ENCODE measurements around the gene CACNA1G. TPM values are rescaled to one million over a fixed set of nuclear protein-coding genes. Genes with fewer than 3 reads are reported as not detected.

Gene CACNA1G
- total RNA-seq, 2 donors from 2014 or later: 0.07 to 0.19 TPM

DNA sequence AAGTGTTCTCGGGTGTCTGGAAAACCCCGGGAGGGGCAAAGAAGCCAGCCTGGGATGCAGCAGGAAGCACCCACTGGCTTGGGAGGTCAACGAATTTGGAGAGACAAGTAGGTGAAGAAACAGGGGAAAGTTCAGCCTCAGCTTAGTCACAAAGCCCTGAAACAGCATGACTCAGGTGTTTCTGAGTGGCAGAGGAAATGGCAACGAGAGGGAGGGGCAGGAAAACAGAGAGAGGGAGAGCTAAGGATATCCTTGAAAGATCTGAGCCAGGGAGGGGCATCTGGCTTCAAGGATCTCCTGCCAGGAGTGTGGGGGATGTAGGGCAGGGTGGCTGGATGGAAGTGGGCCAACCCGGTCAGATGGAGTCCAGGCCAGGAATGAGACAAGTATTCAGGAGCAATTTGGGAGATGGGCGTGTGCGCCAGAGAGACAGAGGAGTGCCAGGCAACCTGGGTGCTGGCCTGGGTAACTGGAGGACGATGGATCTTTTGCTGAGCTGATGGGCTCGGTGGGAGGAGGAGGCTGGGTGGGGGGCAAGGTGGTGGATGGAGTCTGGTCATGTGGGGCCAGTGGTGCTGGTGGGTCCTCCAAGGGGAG is 101.4 kb downstream of the CACNA1G start:
- intact Hi-C loops (cut with DNase I): no loop called here
- no peaks in the 10 kb centered on the region for H3K9me3 ChIP-seq
- no peak overlapping the region for H3K4me3 ChIP-seq
- H3K9ac ChIP-seq (ENCODE audit: low read depth in 2 of 2, low read length in 2 of 2): peak overlapping the region in 1 of 2 donors; percentile 69
- DNase-seq: peak; percentile 88
- no peaks in the 10 kb centered on the region for H3K27me3 ChIP-seq
- peaks cover 17% of the 10 kb centered on the region for H3K4me1 ChIP-seq
- no peaks in the 10 kb centered on the region for H3K36me3 ChIP-seq
- H3K27ac ChIP-seq: peak overlapping the region; percentile 76
- TF ChIP-seq, protein P1, sequence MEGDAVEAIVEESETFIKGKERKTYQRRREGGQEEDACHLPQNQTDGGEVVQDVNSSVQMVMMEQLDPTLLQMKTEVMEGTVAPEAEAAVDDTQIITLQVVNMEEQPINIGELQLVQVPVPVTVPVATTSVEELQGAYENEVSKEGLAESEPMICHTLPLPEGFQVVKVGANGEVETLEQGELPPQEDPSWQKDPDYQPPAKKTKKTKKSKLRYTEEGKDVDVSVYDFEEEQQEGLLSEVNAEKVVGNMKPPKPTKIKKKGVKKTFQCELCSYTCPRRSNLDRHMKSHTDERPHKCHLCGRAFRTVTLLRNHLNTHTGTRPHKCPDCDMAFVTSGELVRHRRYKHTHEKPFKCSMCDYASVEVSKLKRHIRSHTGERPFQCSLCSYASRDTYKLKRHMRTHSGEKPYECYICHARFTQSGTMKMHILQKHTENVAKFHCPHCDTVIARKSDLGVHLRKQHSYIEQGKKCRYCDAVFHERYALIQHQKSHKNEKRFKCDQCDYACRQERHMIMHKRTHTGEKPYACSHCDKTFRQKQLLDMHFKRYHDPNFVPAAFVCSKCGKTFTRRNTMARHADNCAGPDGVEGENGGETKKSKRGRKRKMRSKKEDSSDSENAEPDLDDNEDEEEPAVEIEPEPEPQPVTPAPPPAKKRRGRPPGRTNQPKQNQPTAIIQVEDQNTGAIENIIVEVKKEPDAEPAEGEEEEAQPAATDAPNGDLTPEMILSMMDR (IDR thresholded peaks at IDR 0.05): no peak

DNA sequence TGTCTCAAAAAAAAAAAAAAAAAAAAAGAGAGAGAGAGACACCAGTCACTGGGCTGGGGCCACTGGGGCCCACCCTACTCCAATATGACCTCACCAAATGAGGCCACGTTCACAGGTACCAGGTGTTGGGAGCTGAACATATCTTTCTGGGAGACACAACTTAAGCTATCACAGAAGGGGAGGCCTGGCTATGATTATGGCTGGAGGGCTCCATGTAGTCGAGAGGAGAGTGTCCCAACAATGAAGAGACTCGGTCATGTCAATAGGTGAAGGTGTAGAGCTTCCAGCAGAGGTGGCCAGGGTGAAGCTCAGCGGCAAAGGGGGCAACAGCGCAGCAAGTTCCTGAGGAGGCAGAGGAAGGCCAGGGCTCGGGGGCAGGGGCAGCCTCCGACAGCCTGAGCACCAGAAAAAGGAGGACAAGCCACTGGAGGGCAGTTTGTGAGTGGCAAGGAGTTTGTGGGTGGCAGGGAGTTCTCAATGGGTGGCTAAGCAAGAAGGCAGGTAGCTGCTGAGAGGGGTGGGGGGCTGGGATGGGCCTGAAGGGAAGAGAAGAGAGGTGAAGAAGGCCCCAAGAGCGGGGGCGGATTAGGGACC is 102.2 kb downstream of the CACNA1G start:
- H3K27ac ChIP-seq: no peak overlapping the region
- intact Hi-C loops (cut with DNase I): no loop called here
- TF ChIP-seq, protein P1 (IDR thresholded peaks at IDR 0.05): no peak
- no peak for DNase-seq
- H3K36me3 ChIP-seq: no peaks in the 10 kb centered on the region
- peaks cover 17% of the 10 kb centered on the region for H3K4me1 ChIP-seq
- no peak overlapping the region for H3K4me3 ChIP-seq
- H3K9me3 ChIP-seq: no peaks in the 10 kb centered on the region
- H3K27me3 ChIP-seq: no peaks in the 10 kb centered on the region
- peak overlapping the region in 1 of 2 donors; percentile 54 for H3K9ac ChIP-seq (ENCODE audit: low read depth in 2 of 2, low read length in 2 of 2)

DNA sequence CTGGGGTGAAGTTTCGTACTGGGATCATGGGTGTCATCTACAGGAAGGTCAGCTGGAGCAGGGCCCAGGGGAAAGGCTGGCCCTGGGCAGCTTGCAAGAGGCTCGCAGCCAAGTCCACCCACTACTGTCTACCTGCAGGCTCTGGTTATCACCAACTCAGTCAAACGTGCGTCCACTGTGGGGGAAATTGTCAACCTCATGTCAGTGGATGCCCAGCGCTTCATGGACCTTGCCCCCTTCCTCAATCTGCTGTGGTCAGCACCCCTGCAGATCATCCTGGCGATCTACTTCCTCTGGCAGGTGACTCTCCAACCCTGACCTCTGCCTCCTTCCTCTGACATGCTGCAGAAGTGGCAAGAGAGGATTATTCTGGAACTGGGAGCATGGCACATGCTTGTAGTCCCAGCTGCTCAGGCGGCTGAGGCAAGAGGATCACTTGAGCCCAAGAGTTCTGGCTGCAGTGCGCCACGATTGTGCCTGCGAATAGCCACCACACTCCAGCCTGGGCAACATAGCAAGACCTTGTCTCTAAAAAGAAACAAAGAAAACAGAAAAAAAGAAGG is 103.4 kb downstream of the CACNA1G start:
- Histone ChIP-seq H3K27me3 (no peaks in the 10 kb centered on the region), H3K9me3 (no peaks in the 10 kb centered on the region), H3K27ac (no peak overlapping the region), H3K36me3 (no peaks in the 10 kb centered on the region), H3K9ac (ENCODE audit: low read depth in 2 of 2, low read length in 2 of 2) (no peak overlapping the region), H3K4me1 (peaks cover 17% of the 10 kb centered on the region), H3K4me3 (no peak overlapping the region)
- TF ChIP-seq, protein P1 (IDR thresholded peaks at IDR 0.05): no peak
- DNase-seq: no peak
- intact Hi-C loops (cut with DNase I): no loop called here

DNA sequence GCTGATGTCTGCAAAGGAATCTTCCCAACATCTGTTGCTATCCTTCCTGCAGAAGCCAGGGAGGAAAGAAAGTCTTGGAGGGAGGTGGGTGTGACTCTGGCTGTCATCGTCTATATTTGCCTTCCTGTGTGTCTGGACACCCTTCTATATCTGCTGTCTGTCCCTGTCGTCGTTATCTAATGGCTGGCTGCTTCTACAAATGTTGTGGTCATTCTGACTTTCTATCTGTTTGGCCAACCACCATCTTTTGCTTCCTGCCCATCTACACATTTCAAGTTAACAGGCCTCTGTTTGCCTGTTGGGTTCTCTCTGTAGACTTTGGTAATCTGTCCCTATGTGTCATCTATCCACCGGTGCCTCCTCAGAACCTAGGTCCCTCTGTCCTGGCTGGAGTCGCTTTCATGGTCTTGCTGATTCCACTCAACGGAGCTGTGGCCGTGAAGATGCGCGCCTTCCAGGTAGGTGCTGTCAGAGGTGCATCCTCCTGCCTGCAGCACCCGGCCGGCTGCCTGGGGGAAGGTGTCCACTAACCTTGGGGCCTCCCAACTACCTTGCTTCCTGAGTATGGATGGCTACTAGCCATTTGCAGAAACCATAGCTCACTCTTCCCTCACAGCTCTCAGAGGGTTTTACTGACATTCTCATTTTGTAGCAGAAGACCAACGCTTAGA is 104.4 kb downstream of the CACNA1G start:
- TF ChIP-seq, protein P1 (IDR thresholded peaks at IDR 0.05): no peak
- Histone ChIP-seq H3K36me3 (no peaks in the 10 kb centered on the region), H3K27ac (no peak overlapping the region), H3K9ac (ENCODE audit: low read depth in 2 of 2, low read length in 2 of 2) (no peak overlapping the region), H3K27me3 (no peaks in the 10 kb centered on the region), H3K4me3 (no peak overlapping the region), H3K4me1 (peaks cover 17% of the 10 kb centered on the region), H3K9me3 (no peaks in the 10 kb centered on the region)
- DNase-seq: no peak
- intact Hi-C loops (cut with DNase I): no loop called here

DNA sequence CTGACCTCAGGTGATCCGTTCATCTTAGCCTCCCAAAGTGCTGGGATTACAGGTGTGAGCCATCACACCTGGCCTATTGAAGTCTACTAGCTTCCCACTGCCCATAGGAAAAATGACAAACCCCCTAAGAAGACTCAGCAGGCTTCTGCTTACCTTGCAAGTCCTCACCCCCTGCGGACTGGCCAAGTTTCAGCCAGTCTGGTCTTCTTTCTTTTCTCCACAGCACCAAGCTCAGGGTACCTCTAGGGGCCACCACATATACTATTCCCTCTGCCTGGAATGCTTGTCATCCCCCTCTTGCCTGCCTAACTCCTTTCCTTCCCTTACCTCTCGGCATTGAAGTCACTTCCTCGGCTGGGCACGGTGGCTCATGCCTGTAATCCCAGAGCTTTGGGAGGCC is 105.3 kb downstream of the CACNA1G start:
- no peaks in the 10 kb centered on the region for H3K9me3 ChIP-seq
- intact Hi-C loops (cut with DNase I): no loop called here

More for the DNA sequence above, 105.3 kb downstream of the CACNA1G start:
- no peak for DNase-seq
- Histone ChIP-seq H3K4me3 (no peak overlapping the region), H3K36me3 (no peaks in the 10 kb centered on the region), H3K27ac (no peak overlapping the region), H3K27me3 (no peaks in the 10 kb centered on the region), H3K4me1 (peaks cover 10% of the 10 kb centered on the region), H3K9ac (ENCODE audit: low read depth in 2 of 2, low read length in 2 of 2) (no peak overlapping the region)
- TF ChIP-seq, protein P1 (IDR thresholded peaks at IDR 0.05): no peak

Data from colonic mucosa (tissue), 4 donors.